B cell (primary cell): ENCODE measurements around the gene SH2D5. TPM values are rescaled to one million over a fixed set of nuclear protein-coding genes. Genes with fewer than 3 reads are reported as not detected.

ENCODE experiments used
- ATAC-seq: fragments of 200-7000 bp; cut with Tn5 transposase; one replicate; pipeline ENCODE4 v1.10.0; 2021; ENCODE audit warnings: low read depth, mild to moderate bottlenecking, moderate number of reproducible peaks, moderate library complexity
- CTCF ChIA-PET: fragments of 350-600 bp; sonication (Branson Sonifier 250); formaldehyde crosslinking; loops from one replicate; lab custom pipeline; 2021; ENCODE audit warnings: antibody characterized with exemption, inconsistent platforms; lab: Charles Lee
- POLR2A ChIA-PET: fragments of 350-600 bp; sonication (Branson Sonifier 250); formaldehyde crosslinking; loops from one replicate; lab custom pipeline; 2021; ENCODE audit warnings: antibody characterized with exemption; lab: Charles Lee
- DNase-seq: peaks from one replicate; pipeline ENCODE4 v3.0.0; 2013
- H2AFZ ChIP-seq: 2 replicates; pipeline ENCODE4 v1.6.1; 2012; ENCODE audit warnings: mild to moderate bottlenecking, low read depth, low read length; ENCODE audit not compliant: insufficient read depth, poor library complexity, severe bottlenecking
- H3K27ac ChIP-seq, 2 donors: 1 replicate in 1 of 2; 2 replicates in 1 of 2; pipeline ENCODE4 v1.5.1; 2012 to 2013; ENCODE audit warnings: low read length in 2 of 2, mild to moderate bottlenecking in 2 of 2, moderate library complexity in 1 of 2
- H3K27me3 ChIP-seq, 4 experiments: fragments of 200-600 bp in 1 of 4; sonication (generic) in 1 of 4; replicated peaks in 1 of 4; 1 replicate in 2 of 4; 2 replicates in 2 of 4; pipeline versions ENCODE4 v1.6.1 to v1.7.0; 2013 to 2016; ENCODE audit warnings: low read length in 3 of 4, mild to moderate bottlenecking in 2 of 4, mixed read lengths in 1 of 4, moderate library complexity in 1 of 4; ENCODE audit not compliant: insufficient read depth in 4 of 4, control insufficient read depth in 3 of 4; ENCODE audit errors: control extremely low read depth in 1 of 4
- H3K36me3 ChIP-seq, 2 experiments: replicated peaks in 1 of 2; 1 replicate in 1 of 2; 2 replicates in 1 of 2; pipeline versions ENCODE4 v1.6.1 to v1.7.1; 2013; ENCODE audit warnings: low read length in 1 of 2; ENCODE audit not compliant: insufficient read depth in 2 of 2, control insufficient read depth in 1 of 2; ENCODE audit errors: control extremely low read depth in 1 of 2, extremely low read depth in 1 of 2
- H3K4me1 ChIP-seq, 2 donors: fragments of 200-600 bp in 1 of 2; sonication (generic) in 1 of 2; 1 replicate in 1 of 2; 2 replicates in 1 of 2; pipeline versions ENCODE4 v1.5.1 to v1.6.1; 2013 to 2017; ENCODE audit warnings: low read length in 2 of 2; ENCODE audit not compliant: control insufficient read depth in 2 of 2, insufficient read depth in 2 of 2
- H3K4me2 ChIP-seq: replicated peaks from 2 replicates; pipeline ENCODE3; 2012; ENCODE audit warnings: mild to moderate bottlenecking, low read depth, low read length; ENCODE audit not compliant: poor library complexity, severe bottlenecking
- H3K4me3 ChIP-seq, 5 experiments: fragments of 200-600 bp in 1 of 5; sonication (generic) in 1 of 5; 1 replicate in 3 of 5; 2 replicates in 2 of 5; pipeline versions ENCODE4 v1.5.1 to v1.7.0; 2011 to 2016; ENCODE audit warnings: low read length in 4 of 5, mild to moderate bottlenecking in 4 of 5, low read depth in 2 of 5, control low read depth in 1 of 5, moderate library complexity in 1 of 5; ENCODE audit not compliant: insufficient read depth in 1 of 5; ENCODE audit errors: control extremely low read depth in 1 of 5, extremely low read depth in 1 of 5
- H3K79me2 ChIP-seq: fragments of 200-600 bp; sonication (generic); one replicate; pipeline ENCODE4 v1.6.0; 2016; ENCODE audit warnings: low read length; ENCODE audit not compliant: control insufficient read depth, insufficient read depth
- H3K9ac ChIP-seq: fragments of 200-600 bp; sonication (generic); 2 replicates; pipeline ENCODE4 v1.6.1; 2017; ENCODE audit warnings: mild to moderate bottlenecking, low read length, moderate library complexity
- H3K9me3 ChIP-seq, 3 donors: one replicate each; pipeline versions ENCODE4 v1.6.1 to v1.7.1; 2013; ENCODE audit warnings: low read length in 2 of 3; ENCODE audit not compliant: control insufficient read depth in 2 of 3, insufficient read depth in 1 of 3; ENCODE audit errors: control extremely low read depth in 1 of 3
- H4K20me1 ChIP-seq: 2 replicates; pipeline ENCODE4 v1.6.0; 2012; ENCODE audit warnings: mild to moderate bottlenecking, low read length; ENCODE audit not compliant: insufficient read depth, control insufficient read depth, poor library complexity, severe bottlenecking
- H3K27ac Mint-ChIP-seq: one replicate; pipeline ENCODE4 v1.8.0; 2021; ENCODE audit warnings: mixed read lengths
- H3K27me3 Mint-ChIP-seq: one replicate; pipeline ENCODE4 v1.8.0; 2021; ENCODE audit warnings: mixed read lengths
- H3K4me1 Mint-ChIP-seq: one replicate; pipeline ENCODE4 v1.8.0; 2021; ENCODE audit warnings: mixed read lengths
- H3K4me3 Mint-ChIP-seq: one replicate; pipeline ENCODE4 v1.8.0; 2021; ENCODE audit warnings: mixed read lengths
- H3K9me3 Mint-ChIP-seq: one replicate; pipeline ENCODE4 v1.8.0; 2022; ENCODE audit warnings: mixed read lengths; ENCODE audit not compliant: insufficient read depth
- EZH2 ChIP-seq: IDR thresholded peaks from 2 replicates; pipeline ENCODE4 v1.6.1; 2012; ENCODE audit warnings: borderline replicate concordance, low read depth, mild to moderate bottlenecking, moderate library complexity, low read length; ENCODE audit not compliant: insufficient read depth, poor library complexity, severe bottlenecking
- WGBS: methylation state at CpG from one replicate; pipeline ENCODE4 v1.1.5; 2013; ENCODE audit warnings: missing lambda C conversion rate; ENCODE audit not compliant: insufficient coverage; 5-methylcytosine and 5-hydroxymethylcytosine counted together
- intact Hi-C: fragments of 100-400 bp; cut with micrococcal nuclease; formaldehyde crosslinking; loops from one replicate; pipeline ENCODE4 v1.10.0; 2022
- polyA plus RNA-seq: library from polyadenylated mRNA; depleted of rRNA; stranded (reverse); fragments of >200 nt; gene quantifications from 2 replicates; pipeline ENCODE4 v1.2.3, GENCODE V29; 2012
- total RNA-seq, 2 donors: library from RNA; stranded (reverse); fragments of 120-200 nt in 1 of 2; gene quantifications; 1 replicate in 1 of 2; 2 replicates in 1 of 2; pipeline versions ENCODE4 v1.2.3 to v1.2.4, GENCODE V29; 2013 to 2022
- TF ChIP-seq, protein P1 (sequence below): fragments of 200-600 bp; IDR thresholded peaks from one replicate; pipeline ENCODE4 v1.8.0; 2022; ENCODE audit warnings: antibody characterized with exemption, mild to moderate bottlenecking

SH2D5 gene
- total and polyA plus RNA-seq, 2 donors (not counting 1 experiment from before 2014, with no cell fraction given) = 0.30 TPM; not detected in 1

DNA sequence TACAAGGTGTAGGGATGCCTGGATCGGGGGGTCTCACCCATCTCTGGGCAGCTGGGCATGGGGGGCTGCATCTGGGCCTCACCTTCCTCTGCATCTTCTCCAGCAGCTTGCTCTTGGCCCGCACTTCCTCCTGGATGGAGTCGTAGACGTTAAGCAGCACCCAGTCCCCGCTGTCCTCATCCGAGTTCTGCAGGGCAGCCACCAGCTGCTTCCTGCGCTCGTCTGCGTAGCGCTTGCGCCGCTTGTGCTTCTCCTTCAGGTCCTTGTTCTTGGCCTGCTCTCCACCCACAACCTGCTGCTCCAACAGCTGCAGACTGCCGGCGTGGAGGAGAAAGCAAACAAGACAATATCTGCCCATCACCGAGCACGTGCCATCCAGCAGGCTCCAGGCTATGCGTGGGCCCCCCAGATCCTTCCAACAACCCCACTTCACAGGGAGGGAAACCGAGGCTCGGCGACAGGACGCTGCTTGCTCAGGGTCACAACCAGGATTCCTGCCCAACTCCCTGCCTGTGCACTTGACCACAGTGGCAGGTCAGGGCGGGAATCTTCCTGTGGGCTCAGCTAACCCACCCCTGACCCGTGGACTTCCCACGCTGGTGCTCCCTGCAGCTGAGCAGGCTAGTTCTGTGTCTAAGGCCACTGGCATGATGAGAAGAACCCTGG, 49.8 kb downstream of the SH2D5 start:
- Mint-ChIP-seq H3K4me3 (no peak overlapping the region), H3K4me1 (peaks cover 11% of the 10 kb centered on the region), H3K9me3 (peaks cover 3% of the 10 kb centered on the region), H3K27ac (no peak overlapping the region), H3K27me3 (peaks cover 16% of the 10 kb centered on the region)
- H2AFZ ChIP-seq = peak overlapping the region; percentile 44
- H3K79me2 ChIP-seq = no peaks in the 10 kb centered on the region
- peaks cover 18 to 28% of the 10 kb centered on the region in 2 donors for H3K4me1 ChIP-seq
- peaks cover 0 to 11% (median 0%) of the 10 kb centered on the region in 4 experiments for H3K27me3 ChIP-seq
- intact Hi-C loops = no loop called here
- TF ChIP-seq EZH2 = no peak
- TF ChIP-seq, protein P1, sequence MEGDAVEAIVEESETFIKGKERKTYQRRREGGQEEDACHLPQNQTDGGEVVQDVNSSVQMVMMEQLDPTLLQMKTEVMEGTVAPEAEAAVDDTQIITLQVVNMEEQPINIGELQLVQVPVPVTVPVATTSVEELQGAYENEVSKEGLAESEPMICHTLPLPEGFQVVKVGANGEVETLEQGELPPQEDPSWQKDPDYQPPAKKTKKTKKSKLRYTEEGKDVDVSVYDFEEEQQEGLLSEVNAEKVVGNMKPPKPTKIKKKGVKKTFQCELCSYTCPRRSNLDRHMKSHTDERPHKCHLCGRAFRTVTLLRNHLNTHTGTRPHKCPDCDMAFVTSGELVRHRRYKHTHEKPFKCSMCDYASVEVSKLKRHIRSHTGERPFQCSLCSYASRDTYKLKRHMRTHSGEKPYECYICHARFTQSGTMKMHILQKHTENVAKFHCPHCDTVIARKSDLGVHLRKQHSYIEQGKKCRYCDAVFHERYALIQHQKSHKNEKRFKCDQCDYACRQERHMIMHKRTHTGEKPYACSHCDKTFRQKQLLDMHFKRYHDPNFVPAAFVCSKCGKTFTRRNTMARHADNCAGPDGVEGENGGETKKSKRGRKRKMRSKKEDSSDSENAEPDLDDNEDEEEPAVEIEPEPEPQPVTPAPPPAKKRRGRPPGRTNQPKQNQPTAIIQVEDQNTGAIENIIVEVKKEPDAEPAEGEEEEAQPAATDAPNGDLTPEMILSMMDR = no peak
- H3K27ac ChIP-seq = no peak overlapping the region
- 22% methylated on average over 24 of the region's 24 CpGs for WGBS
- DNase-seq (no peak), ATAC-seq (no peak)
- no peaks in the 10 kb centered on the region for H3K36me3 ChIP-seq
- ChIA-PET CTCF (no interaction called here), POLR2A (no interaction called here)
- H3K9ac ChIP-seq = no peak overlapping the region
- peak overlapping the region; percentile 14 for H3K4me2 ChIP-seq
- H4K20me1 ChIP-seq = no peaks in the 10 kb centered on the region
- H3K4me3 ChIP-seq = no peak overlapping the region
- peaks cover 0 to 6% (median 2%) of the 10 kb centered on the region in 3 donors for H3K9me3 ChIP-seq

DNA sequence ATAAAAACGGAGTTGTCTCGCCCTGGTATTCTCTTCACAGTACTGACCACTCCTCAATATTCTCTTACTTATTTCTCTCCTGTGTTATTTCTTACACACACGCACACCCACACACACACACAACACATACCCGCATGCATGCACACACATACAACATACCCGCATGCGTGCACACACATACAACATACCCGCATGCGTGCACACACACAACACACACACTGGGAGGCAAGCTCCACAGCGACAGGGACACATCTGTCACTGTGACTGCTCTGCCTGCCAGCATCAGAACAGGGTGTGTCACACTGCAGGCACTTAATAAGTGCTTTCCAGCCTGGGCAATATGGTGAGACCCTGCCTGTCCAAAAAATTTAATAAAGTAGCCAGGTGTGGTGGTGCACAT, 50.5 kb downstream of the SH2D5 start:
- peaks cover 0 to 11% (median 3%) of the 10 kb centered on the region in 3 donors for H3K9me3 ChIP-seq
- H3K27me3 Mint-ChIP-seq = peaks cover 16% of the 10 kb centered on the region
- peaks cover 18 to 28% of the 10 kb centered on the region in 2 donors for H3K4me1 ChIP-seq
- no peak overlapping the region for H3K4me2 ChIP-seq
- peaks cover 11% of the 10 kb centered on the region for H3K4me1 Mint-ChIP-seq
- no peaks in the 10 kb centered on the region for H4K20me1 ChIP-seq
- WGBS = 94% methylated on average over 9 of the region's 9 CpGs
- no peak overlapping the region for H3K4me3 Mint-ChIP-seq
- ChIA-PET CTCF (no interaction called here), POLR2A (no interaction called here)
- H3K36me3 ChIP-seq = no peaks in the 10 kb centered on the region
- H3K79me2 ChIP-seq = no peaks in the 10 kb centered on the region
- H3K27me3 ChIP-seq = peaks cover 0 to 9% (median 0%) of the 10 kb centered on the region in 4 experiments
- ATAC-seq = no peak
- no peak for DNase-seq
- TF ChIP-seq EZH2 = no peak
- TF ChIP-seq, protein P1 = no peak
- no peak overlapping the region for H3K4me3 ChIP-seq
- no peak overlapping the region for H3K9ac ChIP-seq
- peaks cover 6% of the 10 kb centered on the region for H3K9me3 Mint-ChIP-seq
- H2AFZ ChIP-seq = no peak overlapping the region
- no peak overlapping the region for H3K27ac ChIP-seq
- intact Hi-C loops = no loop called here
- H3K27ac Mint-ChIP-seq = peak overlapping the region; percentile 69
